Neuron (in vitro differentiated cells): Measurements from ENCODE around the gene AREL1.

ENCODE experiments used
- H2AFZ ChIP-seq: one replicate; pipeline ENCODE4 v1.6.1; 2013; ENCODE audit warnings: low read depth, mild to moderate bottlenecking, inconsistent platforms, low read length, moderate library complexity
- H3K27me3 ChIP-seq: one replicate; pipeline ENCODE4 v1.6.1; 2013; ENCODE audit warnings: low read length; ENCODE audit not compliant: insufficient read depth
- H3K36me3 ChIP-seq: one replicate; pipeline ENCODE4 v1.6.1; 2013; ENCODE audit warnings: low read length; ENCODE audit not compliant: insufficient read depth
- H3K4me1 ChIP-seq: one replicate; pipeline ENCODE4 v1.6.1; 2013; ENCODE audit warnings: low read length; ENCODE audit not compliant: insufficient read depth
- H3K4me3 ChIP-seq: 2 replicates; pipeline ENCODE4 v1.5.1; 2013; ENCODE audit warnings: mild to moderate bottlenecking, low read length, moderate library complexity
- H3K9me3 ChIP-seq: one replicate; pipeline ENCODE4 v1.6.1; 2013; ENCODE audit warnings: low read length

The AREL1 gene

DNA sequence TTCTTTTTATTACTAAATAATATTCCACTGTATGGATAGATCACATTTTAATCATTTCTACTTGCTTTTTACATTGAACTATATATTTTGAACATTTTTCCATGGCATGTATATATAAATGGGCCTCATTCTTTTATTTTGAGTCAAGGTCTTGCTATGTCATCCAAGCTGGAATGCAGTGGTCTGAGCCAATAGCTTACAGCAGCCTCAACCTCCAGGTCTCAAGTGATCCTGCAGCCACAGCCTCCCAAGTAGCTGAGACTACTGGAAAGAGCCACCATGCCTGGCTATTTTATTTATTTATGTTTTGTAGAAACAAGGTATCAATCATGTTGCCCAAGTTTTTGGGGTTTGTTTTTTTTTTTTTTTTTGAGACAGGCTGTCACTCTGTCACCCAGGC is 7.6 kb upstream of the AREL1 start:
- Histone ChIP-seq H3K27me3 (no peaks in the 10 kb centered on the region), H3K36me3 (peaks cover 48% of the 10 kb centered on the region), H3K9me3 (no peaks in the 10 kb centered on the region), H2AFZ (no peak overlapping the region), H3K4me1 (no peaks in the 10 kb centered on the region), H3K4me3 (no peak overlapping the region)

GRCh38 chr14:74713395-74713735 is 485 bp upstream of the AREL1 start:
- Histone ChIP-seq H2AFZ (peak overlapping the region; percentile 7), H3K36me3 (peaks cover 31% of the 10 kb centered on the region), H3K9me3 (no peaks in the 10 kb centered on the region), H3K4me3 (peak overlapping the region; percentile 96), H3K27me3 (no peaks in the 10 kb centered on the region), H3K4me1 (peaks cover 15% of the 10 kb centered on the region)

DNA sequence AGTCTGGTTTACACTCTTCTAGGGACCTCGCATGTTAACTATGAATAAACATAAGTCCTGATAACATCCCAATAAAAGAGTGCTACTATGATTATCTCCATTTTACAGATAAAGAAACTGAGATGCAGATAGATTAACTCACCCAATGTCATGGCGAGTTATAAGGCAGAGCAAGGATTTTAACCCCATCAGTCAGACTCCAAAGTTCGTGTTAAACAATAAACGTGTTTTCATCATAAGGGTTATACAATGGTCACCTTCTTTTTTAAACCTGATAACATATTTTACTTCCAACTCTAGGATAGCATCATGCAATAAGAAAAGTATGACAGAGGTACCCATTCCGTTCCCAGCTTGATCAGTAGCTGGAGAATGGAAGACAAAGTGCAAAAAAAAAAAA is 1.2 kb downstream of the AREL1 start:
- Histone ChIP-seq H3K36me3 (peaks cover 17% of the 10 kb centered on the region), H3K9me3 (no peaks in the 10 kb centered on the region), H3K27me3 (no peaks in the 10 kb centered on the region), H2AFZ (no peak overlapping the region), H3K4me3 (peak overlapping the region; percentile 96), H3K4me1 (peaks cover 15% of the 10 kb centered on the region)

DNA sequence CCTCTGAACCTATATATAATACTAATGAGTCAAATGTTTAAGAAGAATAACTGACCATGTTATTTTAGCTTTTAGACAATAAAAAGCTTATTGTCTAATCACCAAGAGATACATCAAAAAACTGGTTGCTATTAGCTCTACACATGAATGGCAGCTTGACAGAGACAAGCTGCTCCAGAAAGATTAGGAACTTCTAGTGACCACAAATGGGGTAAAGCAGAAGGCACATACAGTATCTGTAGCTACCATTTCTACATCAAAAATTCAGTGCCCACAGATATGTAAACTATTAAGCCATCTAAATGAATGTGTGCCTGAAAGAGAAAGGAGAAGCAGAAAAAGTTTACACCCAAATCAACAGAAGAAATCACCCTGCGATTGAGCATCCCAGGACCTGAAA is 2.4 kb downstream of the AREL1 start:
- Histone ChIP-seq H3K9me3 (no peaks in the 10 kb centered on the region), H2AFZ (no peak overlapping the region)

GRCh38 chr14:74705613-74706500 is 7.0 kb downstream of the AREL1 start:
- H3K36me3 ChIP-seq, result no peaks in the 10 kb centered on the region
- no peaks in the 10 kb centered on the region for H3K27me3 ChIP-seq
- no peaks in the 10 kb centered on the region for H3K4me1 ChIP-seq
- no peak overlapping the region for H2AFZ ChIP-seq
- H3K9me3 ChIP-seq, result peaks cover 6% of the 10 kb centered on the region
- H3K4me3 ChIP-seq, result no peak overlapping the region

More for the DNA sequence above, 2.4 kb downstream of the AREL1 start:
- Histone ChIP-seq H3K4me3 (no peak overlapping the region), H3K4me1 (peaks cover 15% of the 10 kb centered on the region), H3K27me3 (no peaks in the 10 kb centered on the region), H3K36me3 (peaks cover 7% of the 10 kb centered on the region)

GRCh38 chr14:74704656-74705055 is 8.2 kb downstream of the AREL1 start:
- Histone ChIP-seq H3K4me1 (no peaks in the 10 kb centered on the region), H3K4me3 (no peak overlapping the region), H2AFZ (no peak overlapping the region), H3K36me3 (no peaks in the 10 kb centered on the region), H3K27me3 (no peaks in the 10 kb centered on the region), H3K9me3 (peaks cover 6% of the 10 kb centered on the region)

- Histone ChIP-seq H3K4me3 (no peak overlapping the region), H3K27me3 (no peaks in the 10 kb centered on the region), H3K9me3 (peaks cover 6% of the 10 kb centered on the region), H3K36me3 (no peaks in the 10 kb centered on the region), H2AFZ (no peak overlapping the region), H3K4me1 (no peaks in the 10 kb centered on the region)
Observed at GRCh38 chr14:74703043-74703442, 9.8 kb downstream of the AREL1 start.

- Histone ChIP-seq H3K36me3 (peaks cover 3% of the 10 kb centered on the region), H3K9me3 (peaks cover 6% of the 10 kb centered on the region), H3K4me3 (no peak overlapping the region), H3K27me3 (no peaks in the 10 kb centered on the region), H3K4me1 (no peaks in the 10 kb centered on the region), H2AFZ (no peak overlapping the region)
Observed at GRCh38 chr14:74702293-74702692, 10.6 kb downstream of the AREL1 start.

- H3K4me3 ChIP-seq, result no peak overlapping the region
- H2AFZ ChIP-seq, result no peak overlapping the region
- H3K27me3 ChIP-seq, result no peaks in the 10 kb centered on the region
- no peaks in the 10 kb centered on the region for H3K4me1 ChIP-seq
- peaks cover 5% of the 10 kb centered on the region for H3K9me3 ChIP-seq
- peaks cover 3% of the 10 kb centered on the region for H3K36me3 ChIP-seq
Observed at GRCh38 chr14:74698465-74698864, 14.4 kb downstream of the AREL1 start.

DNA sequence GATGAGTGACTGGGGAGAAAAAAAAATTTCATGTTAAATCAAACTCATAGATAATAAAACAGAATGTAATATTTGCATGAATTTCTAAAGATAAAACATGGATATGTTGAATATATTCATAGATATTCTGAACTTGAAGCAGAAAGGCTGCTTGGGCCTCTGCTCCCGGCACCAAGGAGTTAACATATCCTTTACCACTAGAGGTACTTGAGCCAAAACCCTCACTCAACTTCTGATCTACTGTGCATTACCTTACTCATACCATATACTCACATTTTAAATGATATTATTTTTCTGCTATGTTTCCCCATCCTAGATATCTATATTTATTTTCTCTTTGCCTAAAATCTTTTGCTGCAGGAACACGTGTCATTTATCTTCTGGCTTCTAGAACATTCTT is 14.9 kb downstream of the AREL1 start:
- H3K4me3 ChIP-seq, result no peak overlapping the region
- no peaks in the 10 kb centered on the region for H3K27me3 ChIP-seq
- peaks cover 3% of the 10 kb centered on the region for H3K36me3 ChIP-seq
- H3K9me3 ChIP-seq, result peaks cover 5% of the 10 kb centered on the region
- H2AFZ ChIP-seq, result no peak overlapping the region
- no peaks in the 10 kb centered on the region for H3K4me1 ChIP-seq

- H3K4me1 ChIP-seq, result no peaks in the 10 kb centered on the region
- H3K36me3 ChIP-seq, result peaks cover 3% of the 10 kb centered on the region
- no peaks in the 10 kb centered on the region for H3K27me3 ChIP-seq
- H3K9me3 ChIP-seq, result peaks cover 5% of the 10 kb centered on the region
- H2AFZ ChIP-seq, result no peak overlapping the region
- H3K4me3 ChIP-seq, result no peak overlapping the region
Observed at GRCh38 chr14:74697543-74697942, 15.3 kb downstream of the AREL1 start.

DNA sequence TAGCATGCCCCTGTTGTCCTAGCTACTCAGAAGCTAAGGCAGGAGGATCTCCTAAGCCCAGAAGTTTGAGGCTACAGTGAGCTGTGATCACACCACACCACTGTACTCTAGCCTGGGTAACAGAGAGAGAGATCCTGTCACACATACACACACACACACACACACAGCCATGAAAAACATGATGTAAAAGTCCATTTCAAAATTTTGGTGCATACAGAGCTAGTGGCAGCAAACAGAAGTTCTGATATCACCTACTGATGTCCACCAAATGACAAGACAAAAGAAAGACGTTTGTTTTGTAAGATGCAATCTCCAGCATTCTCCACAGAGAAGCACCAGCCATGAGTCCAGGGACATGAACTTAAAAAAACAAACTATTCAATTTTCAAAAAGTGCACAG is 15.9 kb downstream of the AREL1 start:
- H3K9me3 ChIP-seq, result peaks cover 2% of the 10 kb centered on the region
- H2AFZ ChIP-seq, result no peak overlapping the region
- no peaks in the 10 kb centered on the region for H3K4me1 ChIP-seq
- H3K4me3 ChIP-seq, result no peak overlapping the region
- peaks cover 5% of the 10 kb centered on the region for H3K36me3 ChIP-seq
- no peaks in the 10 kb centered on the region for H3K27me3 ChIP-seq

- no peak overlapping the region for H3K4me3 ChIP-seq
- no peaks in the 10 kb centered on the region for H3K9me3 ChIP-seq
- peaks cover 19% of the 10 kb centered on the region for H3K36me3 ChIP-seq
- no peaks in the 10 kb centered on the region for H3K4me1 ChIP-seq
- no peak overlapping the region for H2AFZ ChIP-seq
- H3K27me3 ChIP-seq, result no peaks in the 10 kb centered on the region
Observed at GRCh38 chr14:74695406-74695805, 17.5 kb downstream of the AREL1 start.

GRCh38 chr14:74693191-74693590 is 19.7 kb downstream of the AREL1 start:
- H2AFZ ChIP-seq, result no peak overlapping the region
- H3K27me3 ChIP-seq, result no peaks in the 10 kb centered on the region
- H3K4me1 ChIP-seq, result no peaks in the 10 kb centered on the region
- peaks cover 29% of the 10 kb centered on the region for H3K36me3 ChIP-seq
- no peak overlapping the region for H3K4me3 ChIP-seq
- no peaks in the 10 kb centered on the region for H3K9me3 ChIP-seq
